Peyer's patch (tissue), 4 donors: ENCODE data around the gene PQBP1. TPM values are rescaled to one million over a fixed set of nuclear protein-coding genes. Genes with fewer than 3 reads are reported as not detected.

Experiments used
- DNase-seq, 3 donors: peaks; one replicate each; pipeline ENCODE4 v3.0.0-alpha.2; 2017 to 2019
- H3K27ac ChIP-seq, 4 donors: fragments of 200-600 bp; sonication (generic); one replicate each; pipeline ENCODE4 v1.5.1; 2016 to 2019
- H3K27me3 ChIP-seq, 2 donors: fragments of 200-600 bp; sonication (generic); one replicate each; pipeline ENCODE4 v1.5.1; 2019
- H3K36me3 ChIP-seq, 3 donors: fragments of 200-600 bp; sonication (generic); one replicate each; pipeline ENCODE4 v1.5.1; 2016 to 2019
- H3K4me1 ChIP-seq, 4 donors: fragments of 200-600 bp; sonication (generic); one replicate each; pipeline ENCODE4 v1.5.1; 2016 to 2019
- H3K4me3 ChIP-seq, 4 donors: fragments of 200-600 bp; sonication (generic); 1 replicate in 3 of 4; 2 replicates in 1 of 4; pipeline ENCODE4 v1.5.1; 2016 to 2019; ENCODE audit warnings: mild to moderate bottlenecking in 1 of 4
- H3K9me3 ChIP-seq, 4 donors: fragments of 200-600 bp; sonication (generic); one replicate each; pipeline ENCODE4 v1.5.1; 2016 to 2019; ENCODE audit warnings: mild to moderate bottlenecking in 1 of 4
- POLR2A ChIP-seq, 2 donors: fragments of 450-650 bp; IDR thresholded peaks; one replicate each; pipeline ENCODE4 v1.5.1; 2017; ENCODE audit warnings: antibody characterized with exemption in 2 of 2, mild to moderate bottlenecking in 2 of 2, moderate library complexity in 2 of 2
- total RNA-seq, 4 donors: library from RNA; depleted of rRNA; stranded (reverse); fragments of >200 nt; gene quantifications; one replicate each; pipeline ENCODE4 v1.1.0, GENCODE V29; 2016
- TF ChIP-seq, protein P1 (sequence below), 6 experiments: fragments of 450-650 bp in 4 of 6; fragments of 200-600 bp in 2 of 6; sonication (generic) in 1 of 6; IDR thresholded peaks; one replicate each; pipeline ENCODE4 v1.5.1; 2017 to 2019; ENCODE audit warnings: antibody characterized with exemption in 6 of 6, mild to moderate bottlenecking in 3 of 6, moderate library complexity in 1 of 6

Gene PQBP1
- total RNA-seq, 4 donors from 2014 or later: 63.3 to 86.6 (median 70.1) TPM

DNA sequence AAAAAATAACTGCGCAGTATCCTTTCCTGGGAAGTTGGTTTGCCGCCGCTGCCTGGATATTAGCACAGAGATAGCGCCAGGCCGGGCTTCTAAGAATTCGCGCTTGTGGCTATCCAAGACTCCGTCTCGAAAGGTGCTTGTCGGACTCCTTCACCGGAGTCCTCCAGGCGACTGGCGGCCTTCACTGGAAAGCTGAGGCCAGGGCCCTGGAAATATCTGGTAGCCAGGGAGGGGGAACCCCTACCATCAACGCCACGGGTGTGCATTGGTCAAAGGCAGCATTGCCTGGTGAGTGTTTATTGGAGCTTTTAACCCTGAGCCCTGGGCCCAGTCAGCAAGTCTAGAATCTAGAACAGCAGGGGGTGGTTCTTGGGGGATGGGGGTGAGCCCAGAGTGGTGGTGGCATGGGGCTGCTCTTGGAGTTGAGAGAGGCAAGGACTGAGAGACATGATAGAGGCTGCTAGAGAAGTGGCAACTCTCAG is 21.7 kb downstream of the PQBP1 start:
- H3K9me3 ChIP-seq: no peaks in the 10 kb centered on the region
- H3K36me3 ChIP-seq: peaks cover 0 to 19% (median 0%) of the 10 kb centered on the region in 3 donors
- H3K27me3 ChIP-seq: no peaks in the 10 kb centered on the region
- DNase-seq: no peak
- H3K4me1 ChIP-seq: peaks cover 0 to 7% (median 3%) of the 10 kb centered on the region in 4 donors
- TF ChIP-seq, protein P1, sequence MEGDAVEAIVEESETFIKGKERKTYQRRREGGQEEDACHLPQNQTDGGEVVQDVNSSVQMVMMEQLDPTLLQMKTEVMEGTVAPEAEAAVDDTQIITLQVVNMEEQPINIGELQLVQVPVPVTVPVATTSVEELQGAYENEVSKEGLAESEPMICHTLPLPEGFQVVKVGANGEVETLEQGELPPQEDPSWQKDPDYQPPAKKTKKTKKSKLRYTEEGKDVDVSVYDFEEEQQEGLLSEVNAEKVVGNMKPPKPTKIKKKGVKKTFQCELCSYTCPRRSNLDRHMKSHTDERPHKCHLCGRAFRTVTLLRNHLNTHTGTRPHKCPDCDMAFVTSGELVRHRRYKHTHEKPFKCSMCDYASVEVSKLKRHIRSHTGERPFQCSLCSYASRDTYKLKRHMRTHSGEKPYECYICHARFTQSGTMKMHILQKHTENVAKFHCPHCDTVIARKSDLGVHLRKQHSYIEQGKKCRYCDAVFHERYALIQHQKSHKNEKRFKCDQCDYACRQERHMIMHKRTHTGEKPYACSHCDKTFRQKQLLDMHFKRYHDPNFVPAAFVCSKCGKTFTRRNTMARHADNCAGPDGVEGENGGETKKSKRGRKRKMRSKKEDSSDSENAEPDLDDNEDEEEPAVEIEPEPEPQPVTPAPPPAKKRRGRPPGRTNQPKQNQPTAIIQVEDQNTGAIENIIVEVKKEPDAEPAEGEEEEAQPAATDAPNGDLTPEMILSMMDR (IDR thresholded peaks at IDR 0.05): no peak
- no peak for TF ChIP-seq POLR2A (IDR thresholded peaks at IDR 0.05)
- H3K27ac ChIP-seq: peak overlapping the region; percentile 84 to 93 (median 90)
- H3K4me3 ChIP-seq: peak overlapping the region; percentile 72 to 84 (median 77)

DNA sequence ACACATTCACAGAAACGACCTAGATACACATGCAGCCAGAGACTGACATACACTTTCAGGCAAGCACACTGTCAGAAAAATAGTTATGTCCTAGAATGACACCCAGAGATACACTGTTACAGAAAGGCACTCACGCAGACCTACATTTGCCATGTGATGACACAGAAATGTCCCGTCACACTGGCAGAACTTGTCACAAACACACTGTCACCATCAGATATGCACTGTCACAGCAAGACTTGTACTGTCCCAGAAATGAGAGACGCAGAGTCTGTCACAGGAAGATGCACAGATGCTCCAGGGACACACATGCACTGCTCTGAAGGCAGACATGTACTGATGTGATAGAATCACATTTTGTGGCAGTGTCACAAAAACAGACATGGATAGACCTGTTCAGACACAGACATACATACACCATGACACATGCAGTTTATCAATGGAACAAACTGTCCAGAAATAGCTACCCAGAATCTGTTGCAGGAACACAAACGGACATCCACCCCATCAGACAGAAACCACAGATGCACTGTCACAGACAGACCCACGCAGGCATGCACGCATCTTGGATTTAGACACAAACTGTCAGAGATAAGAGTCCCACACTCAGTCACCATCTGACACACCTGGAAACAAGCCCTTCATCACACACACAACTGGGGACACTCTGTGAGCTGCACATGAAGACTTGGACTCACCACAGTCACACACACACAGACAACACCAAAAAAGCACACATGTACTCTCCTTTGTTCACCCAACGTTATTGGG is 22.4 kb downstream of the PQBP1 start:
- peak overlapping the region; percentile 84 to 93 (median 90) for H3K27ac ChIP-seq

DNA sequence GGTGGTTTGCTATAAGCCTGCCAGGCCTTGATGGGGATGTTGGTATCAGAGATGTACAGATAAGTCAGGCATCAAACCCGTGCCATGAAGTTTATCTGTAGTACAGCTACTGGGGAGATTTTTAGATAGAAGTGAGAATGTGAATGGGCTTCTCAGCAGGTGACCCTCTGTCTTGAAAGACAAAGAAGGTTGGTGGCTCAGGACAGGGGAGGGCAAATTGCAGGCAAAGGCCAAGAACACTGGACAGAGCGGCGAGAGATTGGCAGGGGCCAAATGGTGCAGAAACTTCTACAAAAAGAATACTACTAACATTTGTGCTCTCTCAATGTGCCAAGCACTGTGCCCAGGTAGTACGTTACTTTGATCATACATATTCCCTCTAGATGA is 23.0 kb downstream of the PQBP1 start:
- no peaks in the 10 kb centered on the region for H3K27me3 ChIP-seq
- peaks cover 0 to 7% (median 3%) of the 10 kb centered on the region in 4 donors for H3K4me1 ChIP-seq
- peaks cover 0 to 30% (median 0%) of the 10 kb centered on the region in 3 donors for H3K36me3 ChIP-seq
- H3K9me3 ChIP-seq: no peaks in the 10 kb centered on the region
- TF ChIP-seq POLR2A (IDR thresholded peaks at IDR 0.05): no peak
- TF ChIP-seq, protein P1 (IDR thresholded peaks at IDR 0.05): no peak
- H3K4me3 ChIP-seq: no peak overlapping the region
- H3K27ac ChIP-seq: peak overlapping the region; percentile 31 to 92 (median 60)
- DNase-seq: no peak

More for the DNA sequence above, 22.4 kb downstream of the PQBP1 start:
- DNase-seq: no peak
- TF ChIP-seq, protein P1 (IDR thresholded peaks at IDR 0.05): no peak
- no peak for TF ChIP-seq POLR2A (IDR thresholded peaks at IDR 0.05)
- H3K4me3 ChIP-seq: peak overlapping the region in 3 of 4 donors; percentile 72 to 84 (median 80)
- H3K27me3 ChIP-seq: no peaks in the 10 kb centered on the region
- peaks cover 0 to 25% (median 0%) of the 10 kb centered on the region in 3 donors for H3K36me3 ChIP-seq
- peaks cover 0 to 7% (median 3%) of the 10 kb centered on the region in 4 donors for H3K4me1 ChIP-seq
- H3K9me3 ChIP-seq: no peaks in the 10 kb centered on the region

DNA sequence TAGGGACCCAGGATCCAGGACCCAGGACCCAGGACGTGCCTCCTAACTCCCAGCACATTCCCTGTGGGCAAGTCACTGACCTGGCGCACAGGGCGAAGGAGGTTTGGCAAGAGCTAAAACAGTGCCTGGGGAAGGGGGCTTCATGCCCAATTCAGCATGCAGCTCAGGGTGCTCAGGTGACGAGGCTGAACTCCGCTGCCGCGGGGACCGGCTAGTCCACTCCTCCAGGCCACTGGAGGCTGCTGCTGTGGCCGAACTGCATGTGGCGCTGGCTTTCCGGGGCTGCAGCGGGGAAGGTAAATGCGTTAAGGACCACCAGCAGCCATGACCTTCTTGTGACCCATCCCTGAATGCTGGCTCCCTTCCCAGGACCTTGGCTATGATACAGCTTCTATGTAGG is 26.0 kb downstream of the PQBP1 start:
- peaks cover 0 to 40% (median 0%) of the 10 kb centered on the region in 3 donors for H3K36me3 ChIP-seq
- no peak overlapping the region for H3K4me3 ChIP-seq
- H3K27ac ChIP-seq: no peak overlapping the region
- peaks cover 0 to 7% (median 0%) of the 10 kb centered on the region in 4 donors for H3K4me1 ChIP-seq
- DNase-seq: no peak
- H3K9me3 ChIP-seq: no peaks in the 10 kb centered on the region
- no peaks in the 10 kb centered on the region for H3K27me3 ChIP-seq
- TF ChIP-seq, protein P1 (IDR thresholded peaks at IDR 0.05): no peak
- no peak for TF ChIP-seq POLR2A (IDR thresholded peaks at IDR 0.05)

DNA sequence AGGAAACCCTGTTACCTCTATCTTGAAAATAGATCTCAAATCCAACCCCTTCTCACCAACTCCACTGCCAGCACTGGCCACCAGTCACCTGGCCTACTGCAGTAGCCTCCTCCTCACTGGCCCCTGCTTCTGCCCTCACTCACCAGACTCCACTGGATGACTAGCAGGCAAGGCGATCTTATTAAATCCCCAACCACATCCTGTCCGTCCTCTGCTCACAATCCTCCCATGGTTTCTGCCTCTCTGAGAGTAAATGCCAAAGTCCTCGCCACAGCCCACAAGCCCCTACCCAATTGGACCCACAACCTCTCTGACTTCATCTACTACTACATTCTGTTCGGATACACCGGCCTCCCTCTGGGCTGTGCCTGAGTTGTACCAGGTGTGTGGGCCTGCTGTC is 26.5 kb downstream of the PQBP1 start:
- no peak for TF ChIP-seq POLR2A (IDR thresholded peaks at IDR 0.05)
- TF ChIP-seq, protein P1 (IDR thresholded peaks at IDR 0.05): no peak
- peaks cover 0 to 40% (median 0%) of the 10 kb centered on the region in 3 donors for H3K36me3 ChIP-seq
- H3K4me1 ChIP-seq: peaks cover 0 to 7% (median 0%) of the 10 kb centered on the region in 4 donors
- no peak overlapping the region for H3K4me3 ChIP-seq
- no peak for DNase-seq
- no peak overlapping the region for H3K27ac ChIP-seq
- no peaks in the 10 kb centered on the region for H3K9me3 ChIP-seq
- no peaks in the 10 kb centered on the region for H3K27me3 ChIP-seq
